Suppressor macrophage treated with lipopolysaccharide for 4 hours (primary cell): ENCODE measurements around the gene CCM2L.

Experiments used
- DNase-seq: peaks from one replicate; pipeline ENCODE4 v3.0.0-alpha.2; 2020

Gene CCM2L

DNA sequence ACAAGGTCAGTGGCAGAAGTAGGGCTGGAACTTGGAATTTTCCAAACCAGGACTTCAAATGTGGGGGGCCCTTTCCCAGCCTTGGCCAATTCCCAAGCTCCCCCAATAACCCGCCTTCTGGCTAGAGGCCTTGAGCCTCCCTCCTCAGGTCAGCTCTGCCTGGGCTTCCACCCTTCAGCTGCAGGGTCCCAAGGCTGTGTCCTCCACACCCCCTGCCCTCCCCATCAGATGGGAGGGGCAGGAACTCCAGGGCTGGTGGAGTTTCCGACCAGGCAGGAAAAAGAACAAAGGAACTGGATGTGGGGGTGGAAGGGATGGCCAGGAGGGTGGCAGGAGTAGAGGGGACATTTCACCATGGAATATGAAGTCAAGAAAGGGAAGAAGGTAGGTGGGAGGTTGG, at the start of gene CCM2L:
Gene CCM2L (plus strand): TSS at position 338 of the 400 bp plus-strand sequence. CDS start 17 bp downstream, at position 355.
- DNase-seq: no peak

DNA sequence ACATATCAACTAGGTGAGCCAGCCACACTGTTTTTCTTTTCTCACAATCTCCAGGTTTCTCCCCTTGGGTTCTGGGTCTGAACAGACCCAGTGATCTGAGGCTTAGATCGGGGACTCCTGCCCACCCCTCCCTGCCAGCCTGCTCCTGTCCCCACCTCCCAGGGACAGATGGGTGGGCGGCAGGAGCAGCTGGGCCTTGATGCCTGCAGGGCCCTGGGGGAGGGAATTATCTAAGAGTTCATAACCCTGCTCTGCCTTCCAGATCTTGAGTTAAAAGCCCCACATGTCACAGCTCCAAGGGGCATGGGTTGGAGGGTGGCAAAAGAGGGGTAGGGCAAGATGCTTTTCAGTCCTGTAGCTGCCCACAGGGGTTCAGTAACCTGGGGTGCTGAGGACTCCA, 47.5 kb upstream of the CCM2L start:
- no peak for DNase-seq

DNA sequence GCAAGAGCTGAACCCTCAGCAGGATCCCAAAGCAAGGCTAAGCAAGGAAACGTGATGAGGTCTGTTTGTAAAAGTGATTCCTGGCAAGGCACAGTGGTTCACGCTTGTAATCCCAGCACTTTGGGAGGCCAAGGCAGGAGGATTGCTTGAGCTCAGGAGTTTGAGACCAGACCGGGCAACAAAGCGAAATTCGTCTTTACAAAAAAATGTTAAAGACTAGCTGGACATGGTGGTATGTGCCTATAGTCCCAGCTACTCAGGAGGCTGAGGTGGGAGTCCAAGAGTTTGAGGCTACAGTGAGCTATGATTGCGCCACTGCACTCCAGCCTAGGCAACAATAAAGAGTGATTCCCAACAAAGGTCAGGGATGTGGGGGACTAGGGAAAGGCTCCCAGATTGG, 46.3 kb upstream of the CCM2L start:
- no peak for DNase-seq

DNA sequence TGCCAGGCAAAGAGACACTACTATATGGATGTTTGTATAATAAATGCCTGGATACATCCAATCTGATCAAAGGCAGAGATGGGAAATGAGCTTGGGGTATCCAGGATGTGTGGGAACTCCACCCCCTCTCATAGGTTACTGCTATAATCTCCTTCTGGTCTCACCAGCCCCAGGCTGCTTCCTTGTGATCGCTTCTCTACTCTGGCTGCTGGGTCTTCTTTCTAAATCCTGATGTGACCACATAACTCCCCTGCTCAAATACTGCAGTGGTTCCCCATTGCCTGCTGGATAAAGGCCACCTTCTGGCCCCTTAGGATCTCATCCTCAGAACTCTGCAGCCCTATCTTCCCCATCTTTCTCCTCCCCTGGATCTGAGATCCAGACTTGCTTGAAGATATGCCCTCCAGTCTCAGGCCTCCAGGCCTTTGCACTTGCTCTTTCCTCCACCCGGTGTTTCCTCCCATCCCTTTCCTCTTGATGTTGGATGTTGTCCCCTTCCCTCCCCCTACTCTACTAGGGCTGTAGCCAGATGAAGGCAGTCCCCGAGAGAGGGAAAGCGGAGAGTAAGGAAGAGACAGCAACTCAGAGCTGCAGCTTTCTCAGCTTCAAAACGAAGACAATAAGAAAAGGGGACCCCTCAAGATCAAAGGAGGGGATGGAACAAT, 43.1 kb upstream of the CCM2L start:
- no peak for DNase-seq

DNA sequence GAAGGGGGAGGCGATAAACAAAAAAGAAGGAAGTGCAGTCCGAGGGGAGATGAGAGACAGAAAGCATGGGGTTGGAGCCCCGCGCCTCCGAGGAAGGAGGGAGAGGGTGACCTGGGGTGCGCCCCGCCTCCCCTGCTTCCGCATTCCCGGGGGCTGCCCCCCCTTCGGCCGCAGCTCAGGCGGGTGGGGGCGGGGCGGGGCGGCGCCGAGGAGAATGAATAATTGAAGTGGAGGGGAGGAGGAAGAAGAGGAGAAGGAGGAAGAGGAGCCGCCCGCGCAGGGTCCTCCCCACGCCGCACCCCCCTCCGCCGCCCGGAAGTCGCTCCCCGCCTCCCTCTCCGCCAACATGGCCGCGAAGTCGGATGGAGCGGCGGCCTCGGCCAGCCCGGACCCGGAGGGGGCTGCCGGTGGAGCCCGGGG, 42.4 kb upstream of the CCM2L start, which contains the start of gene XKR7:
Gene XKR7 (plus strand): TSS at position 322 of the 420 bp plus-strand sequence. CDS start 25 bp downstream, at position 347.
- DNase-seq: peak; percentile 18

DNA sequence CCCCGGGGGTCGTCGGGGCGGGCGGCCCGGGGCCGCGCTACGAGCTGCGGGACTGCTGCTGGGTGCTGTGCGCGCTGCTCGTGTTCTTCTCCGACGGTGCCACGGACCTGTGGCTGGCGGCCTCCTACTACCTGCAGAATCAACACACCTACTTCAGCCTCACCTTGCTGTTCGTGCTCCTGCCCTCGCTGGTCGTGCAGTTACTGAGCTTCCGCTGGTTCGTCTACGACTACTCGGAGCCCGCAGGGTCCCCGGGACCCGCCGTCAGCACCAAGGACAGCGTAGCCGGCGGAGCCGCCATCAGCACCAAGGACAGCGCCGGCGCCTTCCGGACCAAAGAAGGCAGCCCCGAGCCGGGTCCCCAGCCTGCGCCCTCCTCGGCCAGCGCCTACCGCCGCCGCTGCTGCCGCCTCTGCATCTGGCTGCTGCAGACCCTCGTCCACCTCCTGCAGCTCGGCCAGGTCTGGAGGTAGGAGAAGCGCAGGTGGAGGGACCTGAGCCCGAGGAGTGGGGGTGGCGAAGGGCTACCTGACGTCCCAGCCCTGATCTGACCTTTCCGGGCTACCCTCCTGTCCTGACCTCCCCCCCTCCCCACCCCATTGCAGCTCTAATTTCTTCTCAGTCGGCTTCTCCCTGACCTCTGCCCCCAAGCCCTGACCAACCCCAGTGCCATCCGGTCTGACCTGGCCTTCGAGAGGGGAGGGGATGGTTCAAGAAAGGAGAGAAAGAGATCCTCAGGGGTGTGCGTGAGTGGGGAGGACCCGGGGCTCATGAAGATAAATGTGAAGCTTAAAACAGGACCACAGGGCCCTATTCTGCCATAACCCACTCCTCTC, 41.7 kb upstream of the CCM2L start:
- DNase-seq: peak; percentile 81

DNA sequence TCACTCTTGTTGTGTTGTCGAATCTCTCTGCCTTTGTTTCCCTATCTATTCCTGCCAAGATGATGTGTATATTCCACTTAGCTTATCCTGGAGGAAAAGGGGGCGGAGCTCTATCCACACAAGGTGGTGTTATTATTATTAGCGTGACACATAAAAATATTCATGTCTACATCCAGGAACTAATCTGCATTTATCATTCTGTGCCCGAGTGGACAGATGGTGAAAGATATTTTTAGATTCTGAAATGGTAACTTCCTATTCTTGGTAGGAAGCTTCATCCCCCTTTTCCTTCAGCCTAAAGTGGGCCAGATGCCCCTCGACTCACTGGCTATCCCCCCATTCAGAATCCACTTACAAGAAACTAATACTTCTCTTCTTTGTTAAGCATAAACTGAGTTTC, 40.2 kb upstream of the CCM2L start:
- DNase-seq: no peak

DNA sequence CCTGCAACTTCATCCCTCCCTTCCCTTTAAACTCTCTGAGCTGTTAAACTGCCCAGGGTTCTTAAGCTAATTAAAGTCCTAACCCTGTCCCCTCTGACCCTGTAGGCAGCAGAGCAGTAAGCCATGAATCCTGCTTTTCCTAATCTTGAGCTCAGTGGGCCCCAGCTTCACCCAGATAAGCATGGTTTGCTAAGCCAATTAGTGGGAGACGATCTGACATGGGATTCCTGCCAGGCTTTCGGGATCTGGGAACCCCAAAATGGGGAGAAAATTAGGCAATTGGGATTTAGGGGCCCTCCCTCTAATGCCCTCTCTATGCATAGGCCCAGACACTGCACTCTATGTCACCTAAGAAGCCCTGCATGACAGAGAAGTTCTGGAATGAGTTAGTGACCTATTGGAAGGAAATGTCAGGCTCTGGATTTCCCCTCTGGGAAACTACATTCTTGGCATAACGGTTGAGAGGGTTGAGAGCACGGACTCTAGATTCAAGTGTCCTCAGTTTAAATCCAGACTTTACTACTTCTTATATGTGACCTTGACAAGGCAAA, 37.7 kb upstream of the CCM2L start:
- no peak for DNase-seq

DNA sequence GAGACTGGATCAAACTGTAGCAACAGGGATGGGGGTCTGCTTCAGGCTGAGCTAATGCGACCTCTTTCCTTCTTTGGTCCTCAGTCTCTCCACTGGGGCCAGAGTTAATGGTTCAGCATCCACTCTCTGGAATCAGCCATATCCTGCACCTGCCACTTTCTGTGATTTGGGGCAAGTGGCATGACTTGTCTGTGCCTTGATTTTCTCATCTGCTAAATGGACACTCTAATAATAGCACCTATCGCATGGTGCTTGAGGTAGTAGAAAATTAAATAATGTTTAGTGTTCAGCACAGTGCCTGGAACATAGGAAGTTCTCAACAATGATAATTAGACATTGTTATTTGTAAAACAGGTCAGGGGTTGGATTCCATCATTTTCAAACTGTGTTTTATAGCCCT, 35.9 kb upstream of the CCM2L start:
- no peak for DNase-seq

DNA sequence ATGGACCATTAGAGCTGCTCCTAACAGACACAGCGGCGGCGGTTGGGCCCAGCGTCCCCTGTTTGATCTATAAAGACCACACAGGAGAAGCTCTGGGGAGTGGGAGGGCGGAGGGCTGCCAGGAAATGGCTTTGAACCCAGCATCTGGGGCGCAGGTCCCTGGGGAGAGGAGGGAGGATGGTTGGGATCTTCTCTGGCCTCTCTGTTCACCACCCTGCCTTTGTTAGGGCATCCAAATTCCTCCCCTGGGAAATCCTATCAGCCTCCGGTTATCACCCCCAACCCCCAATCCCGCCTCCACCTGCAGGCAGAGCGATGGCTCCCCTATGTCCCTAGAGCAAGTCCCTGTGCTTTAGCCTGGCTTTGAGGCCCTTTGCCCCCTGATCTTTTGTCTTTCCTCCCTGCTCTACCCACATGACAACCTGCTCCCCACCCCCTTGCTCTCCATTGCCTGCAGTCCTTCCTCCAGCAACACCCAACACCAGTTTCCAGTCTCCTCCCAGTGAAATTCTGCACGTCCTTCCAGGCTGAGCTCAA, 35.2 kb upstream of the CCM2L start:
- no peak for DNase-seq

DNA sequence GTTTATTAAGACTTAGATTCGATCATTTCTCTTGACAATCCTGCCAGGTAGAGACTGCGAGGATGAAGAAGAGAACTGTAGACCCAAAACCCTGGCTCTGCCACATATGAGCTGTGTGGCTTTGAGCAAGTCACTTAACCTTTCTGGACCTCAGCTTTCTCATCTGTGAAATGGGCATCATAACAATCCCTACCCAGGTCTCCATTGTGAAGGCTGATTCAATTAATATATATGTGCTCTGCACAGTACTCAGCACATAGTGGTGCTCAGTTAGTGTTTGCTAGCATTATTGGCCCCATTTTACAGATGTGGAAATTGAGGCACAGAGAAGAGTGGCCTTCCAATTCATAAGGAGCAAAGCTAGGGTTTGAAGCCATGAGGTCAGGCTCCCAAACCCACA, 34.4 kb upstream of the CCM2L start:
- no peak for DNase-seq

DNA sequence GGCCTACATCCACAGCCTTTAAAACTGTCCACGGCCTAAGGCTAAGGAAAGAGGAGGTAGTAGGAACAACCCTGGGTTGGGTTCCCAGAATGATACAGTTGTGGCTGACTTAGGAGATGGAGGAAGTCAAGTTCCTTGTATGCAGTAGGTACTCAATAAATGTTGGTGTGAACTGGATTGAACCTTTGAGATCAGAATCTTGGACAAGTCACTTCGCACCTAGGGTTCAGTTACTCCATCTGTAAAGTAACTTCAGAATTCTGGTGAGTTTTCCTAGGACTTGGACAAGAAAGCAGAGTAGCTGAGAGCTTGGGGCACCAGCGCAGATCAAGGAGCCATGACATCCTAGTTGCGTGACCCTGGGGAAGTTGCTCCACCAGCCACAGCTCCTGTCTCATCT, 33.2 kb upstream of the CCM2L start:
- DNase-seq: no peak

DNA sequence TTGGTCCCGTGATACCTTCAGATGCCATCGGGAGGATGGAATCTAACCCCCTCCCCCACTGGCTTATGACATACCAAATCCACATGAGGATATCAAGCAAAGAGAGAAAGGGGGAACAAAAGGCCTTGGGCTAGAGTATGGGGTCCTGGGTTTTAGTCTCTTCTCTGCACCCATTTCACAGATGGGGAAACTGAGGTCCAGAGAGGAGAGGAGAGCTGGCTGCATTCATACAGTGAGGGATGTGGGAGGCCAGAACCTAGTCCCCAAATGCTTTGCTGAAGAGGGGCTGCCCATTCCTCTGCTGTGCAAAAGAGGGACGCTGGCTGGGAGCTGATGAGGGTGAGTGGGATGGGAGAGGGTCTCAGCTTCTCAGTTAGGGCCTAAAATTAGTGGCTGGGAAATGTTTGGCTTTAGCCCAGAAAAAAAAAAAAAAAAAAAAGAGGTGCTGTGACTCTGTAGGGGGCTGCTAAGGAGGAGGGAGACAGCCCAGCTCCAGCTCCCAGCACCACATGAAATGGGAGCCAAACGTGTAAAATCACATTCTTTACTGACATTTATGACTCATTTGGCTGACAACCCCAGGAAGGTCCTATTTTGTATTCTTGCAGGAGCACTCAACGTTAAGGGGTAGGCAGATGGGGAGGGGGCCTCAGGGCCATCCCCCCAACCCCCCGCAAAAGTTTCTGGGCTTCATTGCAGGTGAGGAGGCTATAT, 30.4 kb upstream of the CCM2L start:
- no peak for DNase-seq

DNA sequence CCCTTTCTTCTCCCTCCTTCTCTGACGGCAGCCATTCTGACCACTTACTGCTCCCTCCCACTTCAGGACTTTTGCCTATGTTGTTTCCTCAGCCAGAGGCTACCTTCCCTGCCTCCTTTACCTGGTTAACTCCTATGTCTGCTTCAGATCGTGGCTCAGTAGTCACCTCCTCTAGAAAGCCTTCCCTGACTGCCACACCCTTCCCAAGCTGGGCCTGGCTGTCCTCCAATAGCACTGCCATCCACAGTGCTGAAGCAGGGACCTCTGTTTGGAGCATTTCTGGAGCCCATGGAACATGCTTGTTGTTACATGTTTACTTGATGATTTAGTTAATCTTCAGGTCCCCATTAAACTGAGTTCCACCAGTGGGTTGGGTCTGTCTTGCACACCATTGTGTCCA, 28.5 kb upstream of the CCM2L start:
- DNase-seq: no peak

DNA sequence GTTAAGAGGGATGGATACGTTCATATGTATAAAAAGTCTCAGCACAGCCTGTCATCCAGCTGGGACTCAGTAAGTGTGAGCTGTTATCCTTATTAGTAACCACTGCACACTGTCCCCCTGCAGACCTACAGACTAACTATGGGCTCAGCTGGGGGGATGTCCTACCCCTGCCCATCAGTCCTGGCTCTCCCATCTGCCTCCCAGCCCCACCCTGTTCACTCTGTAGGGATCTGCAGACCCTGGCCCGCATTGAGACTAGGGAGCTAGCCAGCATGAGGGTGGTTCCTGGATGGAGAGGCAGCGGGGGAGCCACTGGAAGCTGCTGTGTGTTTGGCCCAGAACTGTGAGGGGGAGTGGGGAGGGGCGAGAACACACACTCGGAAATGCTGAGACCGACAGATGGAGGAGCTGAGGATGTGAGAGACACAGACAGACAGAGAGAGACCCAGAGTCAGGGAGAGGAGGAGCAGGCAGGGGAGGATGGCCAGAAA, 25.2 kb upstream of the CCM2L start:
- DNase-seq: no peak

DNA sequence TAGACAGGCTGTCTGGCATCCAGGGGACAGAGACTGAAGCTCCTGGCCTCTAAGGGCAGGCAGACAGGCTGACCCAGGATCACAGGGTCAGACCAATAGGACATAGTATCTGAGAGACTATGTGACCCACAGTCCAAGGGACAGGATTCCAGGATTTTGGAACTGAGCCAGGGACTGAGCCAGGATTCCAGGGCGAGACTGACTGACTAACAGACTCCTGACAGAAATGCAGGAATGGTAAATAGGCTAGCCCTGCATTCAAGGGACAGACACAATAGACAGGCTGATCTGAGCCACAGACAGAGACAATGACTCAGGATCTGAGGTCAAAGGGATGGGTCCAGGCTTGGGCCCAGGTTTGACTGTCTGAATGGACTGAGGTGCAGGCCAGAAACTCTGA, 22.5 kb upstream of the CCM2L start:
- no peak for DNase-seq

DNA sequence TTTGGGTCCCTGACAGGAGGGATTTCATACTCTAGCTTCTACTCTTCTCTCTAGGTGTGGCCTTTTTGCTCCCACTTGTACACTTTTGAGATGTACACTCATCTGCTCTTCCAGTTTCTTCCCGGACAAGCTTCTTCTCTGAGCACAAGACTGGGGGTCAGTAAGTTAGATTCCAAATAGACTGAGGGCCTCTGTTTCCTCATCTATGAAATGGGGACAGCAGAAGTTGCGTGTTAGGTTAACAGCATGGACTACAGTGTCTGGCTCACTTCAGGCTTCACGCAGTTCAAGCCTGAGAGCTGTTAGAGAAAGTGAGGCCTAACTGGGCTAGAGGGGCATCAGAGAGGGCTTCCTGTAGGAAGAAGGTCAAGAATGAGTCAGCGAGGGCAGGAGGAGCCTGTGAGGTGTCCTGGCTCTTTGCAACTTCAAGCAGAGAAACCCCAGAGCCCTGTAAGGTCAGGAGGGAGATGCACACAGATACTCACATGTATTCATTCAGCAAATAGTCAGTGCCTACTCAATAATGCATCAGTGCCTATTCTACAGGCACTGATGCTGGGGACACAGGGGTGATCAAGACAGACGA, 21.7 kb upstream of the CCM2L start:
- no peak for DNase-seq

DNA sequence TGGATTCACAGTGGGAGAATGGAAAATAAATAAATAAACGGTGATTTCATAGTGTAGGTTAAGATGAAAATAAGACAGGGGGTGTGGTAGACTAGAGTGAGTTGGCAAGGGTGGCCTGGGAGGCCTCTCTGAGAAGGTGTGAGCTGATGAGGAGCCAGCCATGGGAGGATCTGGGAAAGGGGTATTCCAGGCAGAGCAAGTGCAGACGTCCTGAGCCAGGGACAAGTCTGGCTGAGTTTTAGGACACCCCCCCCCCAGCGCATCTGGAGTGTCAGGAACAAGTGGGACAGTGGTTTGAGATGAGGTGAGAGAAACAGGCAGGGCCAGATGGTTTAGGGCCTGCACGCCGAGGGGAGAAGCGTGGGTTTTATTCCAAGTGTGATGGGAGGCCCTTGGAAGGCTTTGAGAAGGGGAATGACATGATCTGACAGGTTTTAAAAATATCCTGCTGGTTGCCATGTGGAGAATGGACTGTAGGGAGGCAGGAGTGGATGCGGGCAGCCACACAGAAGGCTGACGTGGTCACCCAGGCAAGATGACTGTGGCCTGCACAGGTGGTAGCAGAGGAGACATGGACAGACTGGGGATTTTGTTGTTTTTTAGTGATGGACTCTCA, 21.1 kb upstream of the CCM2L start:
- DNase-seq: no peak

DNA sequence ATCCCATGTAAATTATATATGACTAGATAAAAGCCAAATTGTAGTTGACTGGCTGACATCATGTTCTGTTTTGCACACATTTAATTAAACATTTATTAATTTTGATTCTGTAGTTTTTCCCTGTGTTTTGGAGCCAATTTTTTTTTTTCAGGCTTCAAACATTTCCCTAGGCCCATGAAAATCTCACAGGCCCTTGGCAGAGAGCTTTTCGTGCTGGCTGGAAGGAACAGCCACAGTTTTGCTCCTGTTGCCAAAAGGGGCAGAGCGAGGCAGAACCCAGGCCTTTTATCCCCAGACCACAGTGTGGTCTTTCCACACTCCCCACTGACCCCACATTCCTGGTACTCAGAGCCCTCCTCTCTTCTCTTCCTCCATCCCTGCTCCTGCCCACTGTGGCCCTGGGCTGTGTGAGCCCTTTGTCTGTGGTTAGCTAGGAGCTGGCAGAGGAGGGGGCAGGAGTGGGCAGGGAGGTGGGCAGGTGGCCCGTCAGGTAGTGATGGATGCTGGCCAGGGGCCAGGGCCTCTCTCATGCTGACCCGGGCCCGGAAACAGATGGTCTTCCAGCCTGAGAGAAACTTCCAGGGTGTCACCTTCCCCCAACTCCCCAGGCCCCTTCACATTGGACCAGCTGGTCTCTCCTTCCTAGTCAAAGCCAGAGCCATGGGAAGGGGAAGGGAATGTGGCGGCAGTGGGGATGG, 19.4 kb upstream of the CCM2L start:
- DNase-seq: no peak

DNA sequence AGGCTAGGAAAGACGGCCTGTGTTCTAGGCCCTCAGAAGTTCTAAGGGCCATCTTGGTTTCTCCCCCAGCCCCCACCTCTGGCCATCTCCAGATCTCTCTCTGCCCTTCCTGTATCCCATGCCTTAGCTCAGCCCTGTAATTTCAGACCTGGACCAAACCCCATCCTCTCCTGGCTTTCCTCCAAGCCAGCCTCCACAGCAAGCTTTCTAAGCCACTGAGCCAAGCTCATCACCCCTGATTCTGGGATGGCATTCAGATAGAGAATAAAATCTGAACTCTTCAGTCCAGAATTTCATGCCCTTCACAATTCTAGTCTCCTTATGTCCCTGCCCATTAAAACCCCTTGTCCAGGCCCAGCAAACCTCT, 18.9 kb upstream of the CCM2L start:
- no peak for DNase-seq

DNA sequence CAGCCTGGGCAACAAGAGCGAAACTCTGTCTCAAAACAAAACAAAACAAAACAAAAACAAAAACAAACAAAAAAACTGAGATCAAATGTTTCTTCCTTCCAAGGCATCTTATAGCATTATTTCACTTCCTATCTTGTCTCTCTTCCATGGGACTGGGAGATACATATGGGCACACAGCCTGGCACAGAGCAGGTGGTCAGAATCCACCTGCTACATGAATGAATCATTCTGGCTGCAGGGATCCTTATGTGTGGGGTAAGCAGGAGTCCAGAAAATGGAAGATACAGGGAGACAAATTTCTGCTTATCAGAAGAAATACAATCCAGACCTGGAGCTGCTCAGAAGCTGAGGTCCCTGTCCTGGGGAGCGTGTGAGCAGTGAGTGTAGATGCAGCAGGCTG, 18.2 kb upstream of the CCM2L start:
- DNase-seq: no peak

DNA sequence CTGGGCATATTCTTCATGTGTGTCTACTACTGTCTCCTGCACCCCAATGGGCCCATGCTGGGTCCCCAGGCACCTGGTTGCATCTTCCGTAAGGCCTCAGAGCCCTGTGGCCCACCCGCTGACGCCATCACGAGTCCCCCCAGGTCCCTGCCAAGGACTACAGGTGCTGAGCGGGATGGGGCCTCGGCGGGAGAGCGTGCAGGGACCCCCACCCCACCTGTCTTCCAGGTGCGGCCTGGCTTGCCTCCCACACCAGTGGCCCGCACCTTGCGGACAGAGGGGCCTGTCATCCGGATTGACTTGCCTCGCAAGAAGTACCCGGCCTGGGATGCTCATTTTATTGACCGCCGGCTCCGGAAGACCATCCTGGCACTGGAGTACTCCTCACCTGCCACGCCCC, 13.2 kb upstream of the CCM2L start:
- no peak for DNase-seq
